H1 (cell line): Measurements from ENCODE around the gene CD200R1L. TPM values are rescaled to one million over a fixed set of nuclear protein-coding genes. Genes with fewer than 3 reads are reported as not detected.

Source experiments
- BACH1 ChIP-seq: IDR thresholded peaks from 2 replicates; pipeline ENCODE4 v1.6.1; 2012; ENCODE audit warnings: low read length, improper control_type of control experiment
- CBX8 ChIP-seq: fragments of 300-800, 300-1000 bp; sonication (generic); IDR thresholded peaks from 2 replicates; pipeline ENCODE4 v1.7.1; 2016; ENCODE audit warnings: low read depth, low read length, borderline replicate concordance
- CEBPB ChIP-seq: IDR thresholded peaks from 2 replicates; pipeline ENCODE4 v1.6.1; 2012; ENCODE audit warnings: low read depth, low read length
- EZH2 ChIP-seq: fragments of 200-600 bp; sonication (generic); IDR thresholded peaks from 2 replicates; pipeline ENCODE4 v1.7.1; 2012; ENCODE audit warnings: low read depth, mild to moderate bottlenecking, moderate library complexity, low read length, inconsistent platforms; ENCODE audit not compliant: severe bottlenecking
- FOSL1 ChIP-seq: IDR thresholded peaks from 2 replicates; pipeline ENCODE4 v1.6.1; 2011; ENCODE audit warnings: mild to moderate bottlenecking, low read depth, low read length, moderate library complexity; ENCODE audit not compliant: insufficient read depth
- HDAC6 ChIP-seq: IDR thresholded peaks from one replicate; pipeline ENCODE4 v1.7.1; 2012; ENCODE audit warnings: low read depth, mild to moderate bottlenecking, inconsistent platforms, low read length, moderate library complexity
- JUN ChIP-seq: IDR thresholded peaks from 2 replicates; pipeline ENCODE4 v1.6.1; 2011; ENCODE audit warnings: low read depth, mild to moderate bottlenecking, improper control_type of control experiment, low read length
- KDM1A ChIP-seq: fragments of 200-600, 300-600 bp; sonication (generic); IDR thresholded peaks from 2 replicates; pipeline ENCODE4 v1.7.1; 2016; ENCODE audit warnings: mild to moderate bottlenecking, low read length, borderline replicate concordance
- KDM4A ChIP-seq: IDR thresholded peaks from one replicate; pipeline ENCODE4 v1.7.1; 2012; ENCODE audit warnings: low read depth, mild to moderate bottlenecking, moderate library complexity, low read length, inconsistent platforms; ENCODE audit not compliant: severe bottlenecking
- NRF1 ChIP-seq: IDR thresholded peaks from 2 replicates; pipeline ENCODE4 v1.6.1; 2011; ENCODE audit warnings: mild to moderate bottlenecking, low read depth, low read length, improper control_type of control experiment
- POLR2A ChIP-seq, 2 experiments: IDR thresholded peaks; 1 replicate in 1 of 2; 2 replicates in 1 of 2; pipeline ENCODE4 v1.6.1; 2011; ENCODE audit warnings: low read depth in 2 of 2, low read length in 2 of 2, mild to moderate bottlenecking in 2 of 2; ENCODE audit errors: control extremely low read depth in 1 of 2
- RFX5 ChIP-seq: IDR thresholded peaks from 2 replicates; pipeline ENCODE4 v1.6.1; 2011; ENCODE audit warnings: low read depth, low read length, improper control_type of control experiment, borderline replicate concordance
- SIN3A ChIP-seq, 2 experiments: IDR thresholded peaks in 1 of 2; conservative IDR thresholded peaks in 1 of 2; 2 replicates each; pipeline ENCODE4 v1.6.1; 2011 to 2012; ENCODE audit warnings: low read length in 2 of 2, improper control_type of control experiment in 1 of 2, low read depth in 1 of 2, mild to moderate bottlenecking in 1 of 2
- SIRT6 ChIP-seq: IDR thresholded peaks from one replicate; pipeline ENCODE4 v1.7.1; 2012; ENCODE audit warnings: low read length, inconsistent platforms
- SIX5 ChIP-seq: IDR thresholded peaks from 2 replicates; pipeline ENCODE4 v1.6.1; 2011; ENCODE audit warnings: mild to moderate bottlenecking, low read depth, low read length
- SUZ12 ChIP-seq: fragments of 200-600 bp; sonication (generic); IDR thresholded peaks from 2 replicates; pipeline ENCODE4 v1.6.1; 2012; ENCODE audit warnings: mild to moderate bottlenecking, inconsistent platforms, low read length, moderate library complexity, mixed read lengths
- TAF1 ChIP-seq: IDR thresholded peaks from 2 replicates; pipeline ENCODE4 v1.6.1; 2011; ENCODE audit warnings: mild to moderate bottlenecking, low read depth, low read length
- TAF7 ChIP-seq: optimal IDR thresholded peaks from 2 replicates; pipeline ENCODE3; 2011; ENCODE audit warnings: low read depth, mild to moderate bottlenecking, inconsistent platforms, low read length, moderate library complexity, borderline replicate concordance
- YY1 ChIP-seq: IDR thresholded peaks from 2 replicates; pipeline ENCODE4 v1.6.1; 2011; ENCODE audit warnings: low read depth, mild to moderate bottlenecking, low read length
- polyA plus RNA-seq, 7 experiments: library from polyadenylated mRNA; depleted of rRNA in 3 of 7; stranded (reverse) in 5 of 7; unstranded in 2 of 7; fragments of >200 nt in 5 of 7; fragments of 200-250 nt in 2 of 7; gene quantifications; 1 replicate in 5 of 7; 2 replicates in 1 of 7; 4 replicates in 1 of 7; pipeline versions ENCODE4 v1.2.1 to v1.2.3, GENCODE V29; 2011 to 2013; ENCODE audit warnings: missing spikeins in 2 of 7, mixed read lengths in 2 of 7
- total RNA-seq: library from RNA; stranded (reverse); fragmentation: NEBNext Ultra II Directional; extraction: Animal tissue kit (Norgen Biotek cat#: 25700); gene quantifications from 2 replicates; pipeline ENCODE4 v1.2.1, GENCODE V29; 2021

CD200R1L gene
- total and polyA plus RNA-seq, 2 of the 8 experiments (the other 6 are each of a cell fraction or from before 2014, with no cell fraction given) = not detected

- TF ChIP-seq NRF1 (no peak), CEBPB (no peak), KDM4A (no peak), KDM1A (no peak), TAF7 (no peak), SIN3A (conservative IDR thresholded peaks at IDR 0.05 in 1 of 2, IDR thresholded peaks at IDR 0.05 in 1 of 2; ENCODE audit: low read depth in 1 of 2, low read length in 2 of 2) (no peak), SIRT6 (no peak), FOSL1 (no peak), SIX5 (no peak), YY1 (no peak), RFX5 (no peak), HDAC6 (no peak), POLR2A (IDR thresholded peaks at IDR 0.05; ENCODE audit: control extremely low read depth in 1 of 2, low read depth in 2 of 2, low read length in 2 of 2) (no peak), SUZ12 (no peak), JUN (no peak), TAF1 (no peak), CBX8 (no peak), BACH1 (no peak), EZH2 (no peak)
These were observed 30.7 kb downstream of the CD200R1L start (continued) for GRCh38 chr3:112815981-112816380.
